ENCODE measurements around the gene ACTL8.

GRCh38 chr1:17743008-17743647 is 12.0 kb upstream of the ACTL8 start:
- TF ChIP-seq CTCF (conservative IDR thresholded peaks at IDR 0.05; ENCODE audit: low read depth, low read length) = no peak
- TF ChIP-seq POLR2A (IDR thresholded peaks at IDR 0.05; ENCODE audit: low read depth, low read length) = no peak

All from IMR-90 (cell line).